ENCODE results near the gene CEP85. TPM values are rescaled to one million over a fixed set of nuclear protein-coding genes. Genes with fewer than 3 reads are reported as not detected.

The CEP85 gene
- total and polyA plus RNA-seq, 2 of the 13 experiments (the other 11 are each of a cell fraction or from before 2014, with no cell fraction given), result 16.1 to 26.7 TPM

DNA sequence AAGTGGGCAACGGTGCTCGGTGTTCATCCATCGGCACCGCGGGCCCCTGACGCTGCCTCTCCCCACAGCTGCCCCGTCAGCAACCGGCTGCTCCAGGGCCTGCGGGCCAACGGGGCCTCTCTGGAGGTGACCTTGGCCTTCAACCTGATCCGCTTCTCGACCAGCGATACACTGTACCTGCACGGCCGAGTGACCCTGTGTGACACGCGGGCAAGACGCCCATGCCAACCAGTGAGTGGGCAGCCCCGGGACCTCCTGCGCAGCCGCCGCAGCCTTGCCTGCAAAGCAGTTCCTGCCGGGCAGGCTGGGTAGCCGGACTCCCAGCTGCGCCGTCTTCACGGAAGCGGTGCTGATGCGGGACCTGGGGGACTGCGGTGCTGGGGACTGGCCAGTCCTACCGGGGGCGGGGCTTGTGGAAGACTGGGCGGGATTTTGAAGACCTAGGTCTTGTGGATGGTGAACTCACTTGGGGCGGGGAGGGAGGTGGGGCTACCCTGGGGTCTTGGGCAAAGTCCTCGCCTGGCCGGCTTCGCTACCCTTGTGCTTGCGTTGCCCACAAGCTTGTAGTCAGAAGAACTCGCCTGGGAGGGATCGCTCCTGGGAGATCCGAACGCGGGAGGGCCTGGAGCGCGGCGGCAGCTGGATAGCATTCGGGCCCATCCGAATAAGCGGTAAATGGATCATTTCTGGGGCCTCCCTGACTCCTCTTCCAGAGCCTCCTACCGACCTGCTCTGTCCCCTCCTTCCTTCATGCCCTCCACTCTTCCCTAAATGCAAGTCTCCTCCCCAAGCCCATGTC lies 8.8 kb upstream of the CEP85 start (continued):
- TF ChIP-seq ZNF552 (CRISPR knock-in tag; IDR thresholded peaks at IDR 0.05; ENCODE audit: borderline replicate concordance) (0 out of 2 replicates have a peak, but pooled peaks have one; percentile 34), KLF16 (CRISPR knock-in tag; IDR thresholded peaks at IDR 0.05) (no peak), ATF7-NPFF (CRISPR knock-in tag; IDR thresholded peaks at IDR 0.05; ENCODE audit: low read depth) (peak; percentile 72; the same call in 1 of the 2 replicates), ZNF776 (CRISPR knock-in tag; IDR thresholded peaks at IDR 0.05) (0 out of 2 replicates have a peak, but pooled peaks have one; percentile 32), SETDB1 (CRISPR knock-in tag; IDR thresholded peaks at IDR 0.05; ENCODE audit: borderline replicate concordance) (no peak), BHLHE40 (IDR thresholded peaks at IDR 0.05; ENCODE audit: low read length) (peak; percentile 83), MED8 (CRISPR knock-in tag; IDR thresholded peaks at IDR 0.05; ENCODE audit: insufficient replicate concordance) (peak; percentile 21), DMAP1 (CRISPR knock-in tag; IDR thresholded peaks at IDR 0.05) (peak; percentile 85), PCBP2 (optimal IDR thresholded peaks at IDR 0.05; ENCODE audit: low read depth, low read length, poor library complexity, severe bottlenecking) (no peak), SKI (IDR thresholded peaks at IDR 0.05; ENCODE audit: partially characterized antibody) (peak; percentile 89), SMYD3 (CRISPR knock-in tag; IDR thresholded peaks at IDR 0.05) (peak; percentile 30; the same call in 1 of the 2 replicates), CREB1 (IDR thresholded peaks at IDR 0.05) (no peak), CREB1 (CRISPR knock-in tag; IDR thresholded peaks at IDR 0.05) (peak; percentile 74), ZNF205 (CRISPR knock-in tag; IDR thresholded peaks at IDR 0.05) (no peak), HOXA3 (CRISPR knock-in tag; IDR thresholded peaks at IDR 0.05) (peak; percentile 76), SRY (CRISPR knock-in tag; IDR thresholded peaks at IDR 0.05) (0 out of 2 replicates have a peak, but pooled peaks have one; percentile 55), ZNF431 (CRISPR knock-in tag; IDR thresholded peaks at IDR 0.05; ENCODE audit: borderline replicate concordance, low read depth) (0 out of 2 replicates have a peak, but pooled peaks have one; percentile 18), ZNF143 (CRISPR knock-in tag; IDR thresholded peaks at IDR 0.05) (peak; percentile 68), LCORL (IDR thresholded peaks at IDR 0.05) (no peak), LCORL (CRISPR knock-in tag; IDR thresholded peaks at IDR 0.05) (peak; percentile 65; the same call in 1 of the 2 replicates), ZNF788 (CRISPR knock-in tag; IDR thresholded peaks at IDR 0.05; ENCODE audit: borderline replicate concordance) (peak; percentile 40; the same call in 1 of the 2 replicates)
- TF ChIP-seq, protein P1, sequence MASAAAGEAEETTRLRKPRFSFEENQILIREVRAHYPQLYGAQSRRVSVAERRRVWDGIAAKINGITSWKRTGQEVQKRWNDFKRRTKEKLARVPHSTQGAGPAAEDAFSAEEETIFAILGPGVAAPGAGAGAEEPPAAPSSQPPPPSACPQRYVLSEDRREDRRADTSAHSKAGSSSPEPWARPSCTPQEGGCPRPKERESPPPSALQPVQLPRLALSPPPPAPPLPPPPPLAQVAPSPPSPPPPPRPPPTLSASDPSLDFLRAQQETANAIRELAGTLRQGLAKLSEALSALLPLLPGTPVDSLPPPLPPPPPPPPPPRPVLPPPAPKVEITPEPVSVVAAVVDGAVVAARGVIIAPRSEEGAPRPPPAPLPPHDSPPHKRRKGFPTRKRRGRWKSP (CRISPR knock-in tag; IDR thresholded peaks at IDR 0.05), result peak; percentile 66; the same call in 1 of the 2 replicates
- TF ChIP-seq, protein P2, sequence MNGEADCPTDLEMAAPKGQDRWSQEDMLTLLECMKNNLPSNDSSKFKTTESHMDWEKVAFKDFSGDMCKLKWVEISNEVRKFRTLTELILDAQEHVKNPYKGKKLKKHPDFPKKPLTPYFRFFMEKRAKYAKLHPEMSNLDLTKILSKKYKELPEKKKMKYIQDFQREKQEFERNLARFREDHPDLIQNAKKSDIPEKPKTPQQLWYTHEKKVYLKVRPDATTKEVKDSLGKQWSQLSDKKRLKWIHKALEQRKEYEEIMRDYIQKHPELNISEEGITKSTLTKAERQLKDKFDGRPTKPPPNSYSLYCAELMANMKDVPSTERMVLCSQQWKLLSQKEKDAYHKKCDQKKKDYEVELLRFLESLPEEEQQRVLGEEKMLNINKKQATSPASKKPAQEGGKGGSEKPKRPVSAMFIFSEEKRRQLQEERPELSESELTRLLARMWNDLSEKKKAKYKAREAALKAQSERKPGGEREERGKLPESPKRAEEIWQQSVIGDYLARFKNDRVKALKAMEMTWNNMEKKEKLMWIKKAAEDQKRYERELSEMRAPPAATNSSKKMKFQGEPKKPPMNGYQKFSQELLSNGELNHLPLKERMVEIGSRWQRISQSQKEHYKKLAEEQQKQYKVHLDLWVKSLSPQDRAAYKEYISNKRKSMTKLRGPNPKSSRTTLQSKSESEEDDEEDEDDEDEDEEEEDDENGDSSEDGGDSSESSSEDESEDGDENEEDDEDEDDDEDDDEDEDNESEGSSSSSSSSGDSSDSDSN (CRISPR knock-in tag; IDR thresholded peaks at IDR 0.05), result peak; percentile 81
- TF ChIP-seq, protein P3, sequence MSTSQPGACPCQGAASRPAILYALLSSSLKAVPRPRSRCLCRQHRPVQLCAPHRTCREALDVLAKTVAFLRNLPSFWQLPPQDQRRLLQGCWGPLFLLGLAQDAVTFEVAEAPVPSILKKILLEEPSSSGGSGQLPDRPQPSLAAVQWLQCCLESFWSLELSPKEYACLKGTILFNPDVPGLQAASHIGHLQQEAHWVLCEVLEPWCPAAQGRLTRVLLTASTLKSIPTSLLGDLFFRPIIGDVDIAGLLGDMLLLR (CRISPR knock-in tag; IDR thresholded peaks at IDR 0.05), result 0 out of 2 replicates have a peak, but pooled peaks have one; percentile 64
- TF ChIP-seq, protein P4, sequence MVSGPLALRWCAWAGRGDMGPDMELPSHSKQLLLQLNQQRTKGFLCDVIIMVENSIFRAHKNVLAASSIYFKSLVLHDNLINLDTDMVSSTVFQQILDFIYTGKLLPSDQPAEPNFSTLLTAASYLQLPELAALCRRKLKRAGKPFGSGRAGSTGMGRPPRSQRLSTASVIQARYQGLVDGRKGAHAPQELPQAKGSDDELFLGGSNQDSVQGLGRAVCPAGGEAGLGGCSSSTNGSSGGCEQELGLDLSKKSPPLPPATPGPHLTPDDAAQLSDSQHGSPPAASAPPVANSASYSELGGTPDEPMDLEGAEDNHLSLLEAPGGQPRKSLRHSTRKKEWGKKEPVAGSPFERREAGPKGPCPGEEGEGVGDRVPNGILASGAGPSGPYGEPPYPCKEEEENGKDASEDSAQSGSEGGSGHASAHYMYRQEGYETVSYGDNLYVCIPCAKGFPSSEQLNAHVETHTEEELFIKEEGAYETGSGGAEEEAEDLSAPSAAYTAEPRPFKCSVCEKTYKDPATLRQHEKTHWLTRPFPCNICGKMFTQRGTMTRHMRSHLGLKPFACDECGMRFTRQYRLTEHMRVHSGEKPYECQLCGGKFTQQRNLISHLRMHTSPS (CRISPR knock-in tag; IDR thresholded peaks at IDR 0.05; ENCODE audit: low read depth), result peak; percentile 96

Data from HepG2 (cell line).